GM18498 (cell line): Measurements from ENCODE around the gene TOB1.
A peak's percentile ranks its signal among the peaks of the same experiment; 100 is the strongest.
"Not testable (repeated sequence)": the region's sequence is repeated elsewhere in the genome, so short reads cannot be mapped to it uniquely, and the experiment has no call there.

Experiments used
- ATAC-seq: cut with Tn5 transposase; IDR thresholded peaks from one replicate; pipeline ENCODE4 v1.9.1; 2021; ENCODE audit warnings: mild to moderate bottlenecking, moderate library complexity; ENCODE audit not compliant: unreplicated experiment

The TOB1 gene

GRCh38 chr17:50899005-50899460 lies 32.9 kb upstream of the TOB1 start:
- ATAC-seq = no peak

GRCh38 chr17:50898369-50899004 lies 32.3 kb upstream of the TOB1 start:
- ATAC-seq = no peak

GRCh38 chr17:50894513-50894912 lies 28.4 kb upstream of the TOB1 start:
- ATAC-seq = not testable (repeated sequence)

- no peak for ATAC-seq
Measured at GRCh38 chr17:50893183-50893993, 27.2 kb upstream of the TOB1 start.

GRCh38 chr17:50892101-50892776 lies 26.1 kb upstream of the TOB1 start:
- no peak for ATAC-seq

GRCh38 chr17:50891577-50891989 lies 25.4 kb upstream of the TOB1 start:
- ATAC-seq = no peak

GRCh38 chr17:50890675-50891516 lies 24.7 kb upstream of the TOB1 start:
- no peak for ATAC-seq

- no peak for ATAC-seq
Measured at GRCh38 chr17:50889528-50890118, 23.5 kb upstream of the TOB1 start.

- no peak for ATAC-seq
Measured at GRCh38 chr17:50887705-50888245, 21.6 kb upstream of the TOB1 start.

- ATAC-seq = no peak
Measured at GRCh38 chr17:50884439-50885311, 18.5 kb upstream of the TOB1 start.

GRCh38 chr17:50883850-50884438 lies 17.8 kb upstream of the TOB1 start:
- ATAC-seq = peak; percentile 55

GRCh38 chr17:50882851-50883250 lies 16.7 kb upstream of the TOB1 start:
- no peak for ATAC-seq

GRCh38 chr17:50881182-50881581 lies 15.0 kb upstream of the TOB1 start:
- ATAC-seq = no peak

- ATAC-seq = no peak
Measured at GRCh38 chr17:50879086-50879485, 12.9 kb upstream of the TOB1 start.

GRCh38 chr17:50877838-50878237 lies 11.7 kb upstream of the TOB1 start:
- ATAC-seq = no peak

- not testable (repeated sequence) for ATAC-seq
Measured at GRCh38 chr17:50877042-50877441, 10.9 kb upstream of the TOB1 start.

- no peak for ATAC-seq
Measured at GRCh38 chr17:50875074-50875473, 8.9 kb upstream of the TOB1 start.

- no peak for ATAC-seq
Measured at GRCh38 chr17:50872710-50873424, 6.7 kb upstream of the TOB1 start.
